GM19324 (cell line): ENCODE results near the gene TEAD1.

Source experiments
- ATAC-seq: cut with Tn5 transposase; IDR thresholded peaks from one replicate; pipeline ENCODE4 v1.9.1; 2021; ENCODE audit warnings: mild to moderate bottlenecking, moderate library complexity; ENCODE audit not compliant: unreplicated experiment, low FRiP score

The TEAD1 gene

DNA sequence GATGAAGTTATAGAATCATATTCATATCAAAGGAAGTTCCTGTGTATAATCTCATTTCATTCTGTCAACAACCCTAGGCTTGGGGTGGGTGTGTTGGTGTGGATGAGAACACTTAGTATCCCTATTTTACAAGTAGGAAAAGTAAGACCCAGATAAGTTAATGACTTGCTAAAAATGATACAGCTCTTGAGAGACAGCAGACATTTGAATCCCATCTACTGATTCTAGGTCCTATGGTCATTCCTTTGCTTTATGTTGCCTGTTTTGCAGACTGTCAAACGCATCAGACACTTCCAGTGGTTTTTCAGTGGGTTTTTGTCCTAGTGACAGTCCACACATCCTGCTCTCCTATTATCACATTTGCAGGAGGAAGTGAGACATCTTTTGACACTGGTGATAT is 153.1 kb downstream of the TEAD1 start:
- no peak for ATAC-seq

DNA sequence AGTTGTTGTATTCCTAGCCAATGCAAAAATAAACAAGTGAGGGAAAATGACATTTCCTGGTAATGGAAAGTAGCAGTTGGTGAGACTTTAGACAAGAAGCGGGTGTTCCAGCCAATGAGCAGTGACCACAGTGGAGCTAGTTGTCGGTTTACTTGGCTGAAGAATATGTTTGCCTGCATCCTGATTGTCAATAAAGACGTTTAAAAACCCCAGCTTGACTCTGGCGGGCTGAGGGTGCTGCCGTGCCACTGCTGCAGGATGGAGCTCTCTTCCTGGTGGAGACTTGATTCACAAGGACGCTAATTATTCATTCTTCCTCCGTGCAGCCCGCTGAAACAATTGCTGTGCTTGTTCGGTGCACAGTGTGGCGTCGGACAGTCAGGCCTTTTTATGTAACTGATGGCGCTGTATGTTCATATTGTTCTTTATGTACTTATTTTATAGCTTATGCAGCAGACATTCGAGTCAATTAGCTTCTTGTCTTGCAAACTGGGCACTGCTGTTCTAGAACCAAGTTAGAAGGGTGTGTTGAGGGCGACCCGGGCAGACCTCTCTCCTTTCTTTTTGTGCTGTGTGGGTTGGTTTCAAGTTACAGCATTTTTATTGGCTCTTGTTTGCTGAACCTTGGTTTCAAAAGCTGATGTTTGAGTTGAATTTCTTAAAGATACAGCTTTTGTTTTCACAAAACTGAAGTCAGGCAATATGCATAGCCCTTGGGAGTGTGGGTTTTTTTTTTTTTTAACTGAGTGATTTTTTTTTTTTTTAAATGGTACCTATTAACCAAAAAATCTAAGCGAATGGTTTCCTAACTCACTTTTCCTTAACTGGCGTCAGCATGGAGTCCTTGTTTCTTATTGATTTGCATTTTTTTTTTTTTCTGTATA is 153.9 kb downstream of the TEAD1 start:
- ATAC-seq = peak; percentile 68

DNA sequence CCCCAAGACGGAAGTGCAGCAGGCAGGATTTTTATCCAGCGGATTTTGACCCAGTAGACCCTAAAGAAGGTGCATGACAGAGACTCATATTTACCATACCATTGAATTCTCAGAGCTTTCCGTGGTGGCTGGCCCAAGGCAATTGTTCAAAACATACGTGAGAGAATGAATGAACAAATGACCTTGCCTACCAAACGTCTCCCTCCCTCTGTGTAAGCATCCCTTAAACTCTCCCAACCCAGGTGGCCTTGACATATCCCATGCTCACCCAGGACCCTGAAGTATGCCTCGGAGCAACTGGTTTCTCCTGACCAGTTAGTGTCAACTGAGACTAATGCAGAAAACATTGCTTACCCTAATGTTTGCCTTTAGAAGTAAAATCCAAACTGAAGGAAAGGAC is 154.9 kb downstream of the TEAD1 start:
- ATAC-seq = no peak

DNA sequence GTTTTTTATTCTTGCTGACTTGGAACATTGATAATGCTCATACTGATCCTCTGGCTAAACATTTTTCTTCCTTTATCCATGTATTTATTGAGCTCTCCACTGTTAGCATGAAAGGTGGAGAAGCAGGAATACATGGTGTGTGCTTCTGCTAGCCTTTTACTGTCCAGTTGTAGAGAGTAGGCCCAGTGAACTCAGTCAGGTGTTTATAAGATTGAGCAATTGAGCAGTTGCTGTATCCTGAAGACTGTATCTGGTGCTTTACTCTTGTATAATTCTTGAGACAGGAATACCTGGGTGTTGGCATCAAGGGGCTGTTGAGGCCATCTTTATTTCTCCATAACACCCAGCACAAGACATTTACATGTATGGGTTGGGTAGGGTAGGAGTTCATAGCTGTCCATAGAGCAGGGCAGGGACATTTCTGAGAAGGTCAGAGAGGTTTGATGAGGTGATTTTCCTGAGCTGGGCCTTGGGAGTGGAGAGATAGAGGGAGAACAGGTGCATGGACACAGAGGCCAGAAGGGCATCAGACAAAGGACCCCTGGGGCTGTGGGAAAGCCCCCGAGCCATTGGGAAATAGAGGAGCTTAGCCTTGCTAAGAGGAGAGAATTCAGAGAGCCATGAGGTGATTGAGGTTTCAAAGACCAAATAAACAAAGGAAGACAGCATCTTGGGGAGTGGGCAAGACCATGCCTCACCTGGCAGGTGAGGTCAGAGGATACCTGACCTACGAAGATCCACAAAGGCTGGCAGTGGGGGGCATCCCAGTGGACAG is 155.5 kb downstream of the TEAD1 start:
- no peak for ATAC-seq

DNA sequence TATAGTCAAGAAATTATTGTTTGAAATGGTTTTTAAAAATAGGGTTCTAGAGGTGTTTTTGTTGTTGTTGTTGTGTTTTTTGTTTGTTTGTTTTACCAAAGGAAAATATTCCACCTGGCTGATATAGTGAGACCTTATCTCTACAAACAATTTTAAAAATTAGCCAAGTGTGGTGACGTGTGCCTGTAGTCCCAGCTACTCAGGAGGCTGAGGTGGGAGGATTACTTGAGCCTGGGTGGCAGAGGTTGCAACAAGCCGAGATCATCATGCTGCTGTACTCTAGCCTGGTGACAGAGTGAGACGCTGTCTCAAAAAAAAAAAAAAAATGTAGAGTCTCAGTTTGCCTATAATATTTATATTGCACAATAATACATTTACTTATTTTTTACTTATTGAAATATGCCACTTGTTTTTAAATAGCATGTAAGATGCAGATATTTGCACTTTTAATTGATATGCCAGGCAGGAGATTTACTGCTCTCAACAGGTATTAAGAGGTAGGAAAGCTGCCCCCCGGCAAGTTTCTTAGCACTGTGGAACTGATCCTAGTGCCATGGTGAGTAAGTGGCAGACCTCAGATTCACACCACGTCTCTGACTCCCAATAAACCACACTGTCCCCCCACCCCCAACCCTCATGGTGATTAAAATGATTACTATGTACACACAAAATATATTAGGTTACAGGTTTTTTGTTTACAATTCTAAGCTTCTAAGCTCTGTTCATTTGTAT is 157.4 kb downstream of the TEAD1 start:
- ATAC-seq = no peak

DNA sequence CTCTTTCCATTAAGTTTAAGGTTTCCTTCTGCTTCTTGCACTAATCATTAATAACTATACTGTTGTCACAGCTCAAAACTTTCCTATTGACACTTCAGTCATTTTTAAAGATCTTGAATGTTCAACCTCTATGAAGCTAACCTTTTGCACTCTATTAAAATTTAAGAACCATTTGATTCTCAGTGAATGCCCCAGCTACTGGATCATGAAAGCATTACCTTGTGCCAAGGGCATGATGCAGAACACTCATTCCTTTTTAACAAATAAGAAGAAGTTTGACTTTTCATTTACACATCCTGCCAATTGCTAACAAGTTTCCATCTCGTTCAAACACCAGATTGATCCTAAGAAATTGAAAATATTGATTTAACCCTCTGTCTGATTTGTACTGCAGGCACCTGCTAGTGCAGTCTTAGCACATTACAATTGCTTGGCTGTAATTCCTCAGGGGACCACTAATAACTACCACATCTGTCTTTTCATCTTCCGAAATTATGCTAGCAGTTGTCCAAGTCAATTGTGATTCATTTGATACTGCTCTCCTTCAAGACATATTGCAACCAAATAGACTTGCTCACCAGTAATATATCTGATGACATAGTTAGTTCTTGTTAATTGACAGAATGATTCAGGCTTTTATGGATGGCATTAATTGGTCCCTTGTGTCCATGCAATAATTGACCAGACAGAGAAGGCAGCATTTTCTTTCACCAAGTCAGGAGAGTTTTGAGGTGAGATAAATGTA is 158.4 kb downstream of the TEAD1 start:
- ATAC-seq = no peak

DNA sequence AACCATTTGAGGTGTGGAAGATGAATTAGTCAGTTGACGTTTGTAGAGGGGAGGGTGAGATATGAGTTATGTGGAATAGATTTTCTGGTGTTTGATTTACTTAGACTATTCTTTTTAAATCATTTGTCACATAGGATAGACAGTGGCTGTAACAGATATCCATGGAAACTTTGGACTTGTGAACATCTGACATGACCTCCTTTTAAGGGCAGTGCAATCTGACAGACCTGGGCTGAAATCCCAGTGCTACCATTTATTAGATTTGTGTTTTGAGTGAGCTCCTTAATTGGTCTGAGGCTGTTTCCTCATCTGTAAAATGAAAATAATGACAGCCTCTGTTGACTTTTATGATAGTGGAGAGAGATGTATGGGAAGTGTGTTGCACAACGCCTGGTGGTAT is 159.9 kb downstream of the TEAD1 start:
- ATAC-seq = no peak

DNA sequence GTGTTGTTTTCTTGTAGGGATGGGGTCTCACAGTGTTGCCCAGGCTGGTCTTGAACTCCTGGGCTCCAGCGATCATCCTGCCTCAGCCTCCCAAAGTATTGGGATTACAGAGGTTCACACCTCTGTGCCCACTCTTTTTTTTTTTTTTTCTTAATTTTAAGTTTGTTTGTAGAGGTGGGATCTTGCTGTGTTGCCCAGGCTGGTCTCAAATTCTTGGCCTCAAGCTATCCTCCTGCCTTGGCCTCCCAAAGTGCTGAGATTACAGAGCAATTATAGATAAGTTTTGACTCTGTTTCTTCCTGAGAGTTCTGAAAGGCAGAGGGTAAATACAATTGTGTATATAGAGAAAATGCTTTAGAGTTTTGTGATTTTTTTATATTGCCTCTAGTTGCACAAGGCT is 160.4 kb downstream of the TEAD1 start:
- no peak for ATAC-seq

DNA sequence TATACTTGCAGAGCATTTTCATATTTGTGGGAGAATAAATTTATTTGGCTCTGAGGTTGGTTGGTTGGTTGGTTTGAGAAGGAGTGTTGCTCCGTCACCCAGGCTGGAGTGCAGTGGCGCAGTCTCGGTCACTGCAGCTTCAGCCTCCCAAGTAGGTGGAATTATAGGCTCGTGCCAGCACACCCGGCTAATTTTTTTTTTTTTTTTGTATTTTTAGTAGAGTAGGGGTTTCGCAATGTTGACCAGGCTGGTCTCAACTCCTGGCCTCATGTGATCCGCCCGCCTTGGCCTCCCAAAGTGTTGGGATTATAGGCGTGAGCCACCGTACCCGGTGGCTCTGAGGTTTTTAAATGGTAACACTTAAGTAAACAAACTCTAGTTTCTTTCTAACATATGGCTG is 161.1 kb downstream of the TEAD1 start:
- ATAC-seq = no peak

DNA sequence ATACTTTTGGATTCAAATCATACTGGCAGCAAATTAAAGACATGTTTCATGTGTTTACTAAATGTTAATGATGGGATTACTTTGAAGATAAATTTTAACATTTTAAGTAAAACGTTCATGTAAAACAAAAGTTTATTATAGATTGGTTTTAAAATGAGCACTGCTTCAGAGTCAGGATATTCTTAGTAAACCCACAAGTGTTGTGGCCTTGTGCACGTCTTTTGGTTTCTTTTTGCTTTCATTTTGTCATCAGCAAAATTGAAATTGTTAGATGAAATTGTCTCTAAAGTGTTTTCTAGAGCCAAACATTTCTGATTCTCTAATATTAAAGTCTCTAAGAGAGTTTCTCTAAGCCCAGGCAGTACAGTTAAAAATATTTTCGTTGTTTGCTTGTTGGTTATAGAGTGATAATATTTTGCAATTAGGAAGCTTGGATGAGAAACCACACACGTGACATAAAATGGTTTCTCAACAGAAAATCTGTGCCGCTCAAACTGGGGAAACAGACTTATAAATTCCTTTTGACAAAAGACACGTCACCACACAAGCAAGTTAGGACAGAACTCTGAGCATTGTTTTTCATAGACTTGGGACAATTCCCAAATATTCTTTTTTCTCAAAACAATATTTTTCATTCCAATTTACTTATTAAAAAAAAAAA is 164.4 kb downstream of the TEAD1 start:
- ATAC-seq = no peak

DNA sequence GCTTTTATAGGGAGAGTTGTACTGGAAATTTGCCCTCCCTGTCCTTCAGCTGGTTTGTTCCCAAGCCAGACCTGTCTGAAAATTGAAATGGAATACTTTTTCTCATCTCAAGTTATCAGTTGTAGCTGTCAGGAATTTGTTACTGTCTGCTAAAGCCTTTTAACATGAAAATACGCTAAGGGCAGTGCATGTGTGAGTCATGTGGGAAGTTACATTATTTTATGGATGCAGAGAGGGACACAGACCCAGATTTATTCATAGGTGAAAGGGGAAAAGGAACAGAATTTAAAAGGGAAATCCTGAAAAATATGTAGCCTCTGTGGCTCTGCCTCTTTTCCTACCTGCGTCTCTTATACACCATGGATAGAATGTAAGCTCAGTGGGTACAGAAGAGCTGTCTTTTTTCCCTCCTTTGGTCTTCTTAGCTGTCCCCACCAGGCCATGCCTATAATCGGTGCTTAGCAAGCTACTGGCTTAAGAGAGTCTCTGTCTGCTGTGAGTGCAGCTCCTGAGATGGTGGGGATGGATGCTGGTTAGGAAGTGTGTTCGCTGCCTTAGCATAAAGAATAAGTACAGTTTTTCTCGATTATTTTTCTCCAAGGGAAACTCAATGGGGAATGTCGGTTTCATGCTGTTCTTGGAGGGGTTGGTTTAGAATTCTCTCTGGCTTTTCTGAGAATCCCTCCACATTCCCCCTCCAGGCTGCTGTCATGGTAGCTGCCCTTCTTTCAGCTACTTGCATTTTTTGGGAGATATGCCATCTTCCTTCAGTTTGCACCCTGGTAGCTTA is 166.8 kb downstream of the TEAD1 start:
- ATAC-seq = no peak

DNA sequence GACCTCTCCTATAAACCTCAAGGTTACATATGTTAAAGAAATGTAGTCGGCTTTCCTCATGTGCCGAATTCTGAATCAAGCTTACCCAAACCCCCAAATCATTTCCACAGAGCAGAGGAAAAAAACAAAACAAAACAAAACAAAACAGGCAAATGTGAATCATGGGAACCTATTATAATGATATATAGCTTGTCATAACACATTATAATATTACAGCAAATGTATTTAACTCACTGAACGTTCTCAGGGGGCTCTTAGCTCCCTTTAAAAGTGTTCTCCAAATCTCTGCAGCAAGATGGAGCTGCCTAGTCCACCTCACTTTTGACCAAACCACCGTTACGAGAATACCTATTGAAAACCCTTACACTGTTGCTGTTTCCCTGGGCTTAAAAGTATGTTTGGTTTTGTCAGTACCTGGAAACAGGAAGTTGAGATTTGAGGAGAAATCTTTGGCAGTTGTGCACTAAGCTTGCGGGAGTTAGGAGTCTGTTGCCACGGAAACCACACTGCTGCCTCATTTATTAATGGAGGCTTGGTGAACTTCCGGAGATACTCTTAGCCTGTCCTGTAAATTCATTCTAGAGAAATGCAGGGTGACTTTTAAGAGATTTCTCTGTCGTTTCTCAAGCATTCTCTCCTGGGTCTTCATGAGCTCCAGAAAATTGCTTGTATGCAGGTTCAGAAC is 167.9 kb downstream of the TEAD1 start:
- ATAC-seq = no peak

DNA sequence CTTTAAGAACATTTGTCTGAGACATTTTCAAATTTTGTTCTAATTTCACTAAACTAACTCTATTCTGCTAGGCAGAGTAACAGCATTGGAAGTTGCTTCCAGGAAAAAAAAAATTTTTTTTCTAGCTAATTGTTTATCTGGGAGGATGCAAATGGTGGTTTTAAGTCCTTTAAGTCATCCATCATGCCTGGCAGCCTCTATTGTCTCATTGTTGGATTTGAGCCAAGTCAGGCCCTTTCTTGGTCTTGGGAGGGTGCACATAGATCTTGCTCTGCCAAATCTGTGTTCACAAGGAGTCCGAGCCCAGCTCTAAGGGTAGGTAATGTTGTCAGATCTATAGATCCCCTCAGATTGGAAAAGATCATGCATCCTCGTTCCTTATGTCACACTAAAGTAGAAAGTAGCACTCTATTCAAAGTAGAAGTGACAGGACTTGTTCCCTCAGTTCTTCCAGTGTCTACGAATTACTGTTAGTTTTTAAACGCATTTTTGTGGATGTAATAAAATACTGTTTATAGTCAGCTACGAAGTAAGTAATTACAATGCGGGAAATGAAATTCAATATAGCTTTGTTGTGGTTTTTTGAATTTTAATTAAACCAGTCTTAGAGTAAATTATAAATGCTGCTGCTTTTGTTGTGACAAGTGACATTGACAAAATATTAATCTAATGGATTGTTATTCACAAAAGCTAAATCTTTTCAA is 168.9 kb downstream of the TEAD1 start:
- no peak for ATAC-seq

DNA sequence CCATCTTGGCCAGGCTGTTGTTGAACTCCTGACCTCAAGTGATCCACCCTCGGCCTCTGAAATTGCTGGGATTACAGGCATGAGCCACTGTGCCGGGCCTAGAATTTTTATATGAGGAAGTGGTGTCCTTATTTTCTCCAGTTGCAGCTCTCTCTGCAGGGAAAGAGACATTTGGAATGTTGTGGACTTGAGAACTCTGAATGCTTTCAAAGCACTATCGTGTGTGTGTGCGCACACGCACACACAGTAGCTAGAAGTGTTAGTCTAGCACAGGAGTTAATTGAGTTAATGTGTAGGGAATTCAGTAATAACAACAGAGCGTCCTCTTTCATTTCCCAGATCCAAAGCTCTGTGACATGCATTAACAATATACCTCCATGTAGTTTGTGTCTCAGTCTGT is 170.9 kb downstream of the TEAD1 start:
- no peak for ATAC-seq

DNA sequence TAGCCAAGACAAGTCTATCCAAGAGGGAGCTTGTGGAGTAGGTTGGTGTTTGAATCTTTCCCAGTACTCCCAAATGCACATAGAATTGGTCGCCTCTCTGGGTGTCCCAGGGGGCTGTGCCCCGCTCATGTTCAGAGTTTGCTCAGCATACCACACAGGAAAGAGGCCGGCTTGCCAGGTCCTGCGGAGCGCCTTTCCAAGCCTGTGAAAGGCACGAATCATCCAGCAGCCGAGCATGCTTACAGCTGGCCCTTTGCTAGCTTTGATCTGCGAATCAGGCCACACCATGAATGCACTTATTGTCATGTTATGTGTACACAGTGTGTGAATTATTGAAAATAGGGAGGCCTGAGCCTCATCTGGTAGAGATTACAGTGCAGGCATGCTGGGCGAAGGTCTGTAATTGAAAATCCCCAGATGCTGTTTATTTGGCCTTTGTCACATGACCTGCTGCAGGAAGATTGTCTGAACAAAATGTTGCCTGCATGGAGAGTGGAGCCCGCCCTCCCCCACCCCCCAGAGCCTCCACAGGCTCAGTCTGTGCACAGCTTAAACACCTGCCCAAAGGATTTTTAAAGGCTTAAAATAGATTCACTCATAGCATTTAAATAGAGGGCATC is 171.6 kb downstream of the TEAD1 start:
- no peak for ATAC-seq

DNA sequence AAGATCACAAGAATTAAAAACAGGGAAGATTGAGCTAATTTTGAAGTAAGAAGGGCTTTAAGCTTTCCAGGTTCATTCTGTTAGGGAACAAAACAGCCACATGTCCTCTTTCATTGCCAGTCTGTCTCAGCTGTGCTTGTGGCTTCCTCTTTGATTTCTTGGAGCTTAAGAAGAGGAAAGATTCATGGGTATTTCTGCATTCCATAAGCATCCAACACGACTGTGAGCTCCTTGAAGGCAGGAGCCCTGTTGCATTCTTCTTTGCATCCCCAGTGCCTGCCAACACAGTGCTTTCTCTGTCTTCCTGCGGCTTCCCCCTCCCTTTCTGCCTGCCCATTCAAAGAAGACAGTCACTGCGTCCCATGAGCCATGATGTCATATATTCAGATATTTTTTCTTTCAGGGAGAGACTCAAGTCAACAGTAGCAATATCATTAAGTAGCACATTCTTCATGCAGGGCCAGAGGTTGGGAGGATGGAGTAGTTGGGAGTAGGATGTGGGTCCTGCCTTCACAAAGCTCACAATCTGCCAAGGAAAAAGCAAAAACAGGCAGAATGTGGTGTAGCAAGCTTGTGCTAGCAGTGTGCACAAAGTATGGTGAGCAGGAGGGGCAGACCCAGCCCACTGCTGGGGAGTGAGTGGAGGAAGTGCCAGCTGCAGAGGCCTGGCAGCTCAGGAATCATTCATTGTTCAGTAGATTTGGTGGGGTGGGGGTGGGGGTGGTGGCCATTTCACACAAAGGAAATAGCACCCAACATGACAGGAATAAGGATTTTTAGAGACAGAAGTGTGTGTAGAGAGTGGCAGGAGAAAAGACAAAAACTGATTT is 172.8 kb downstream of the TEAD1 start:
- no peak for ATAC-seq

DNA sequence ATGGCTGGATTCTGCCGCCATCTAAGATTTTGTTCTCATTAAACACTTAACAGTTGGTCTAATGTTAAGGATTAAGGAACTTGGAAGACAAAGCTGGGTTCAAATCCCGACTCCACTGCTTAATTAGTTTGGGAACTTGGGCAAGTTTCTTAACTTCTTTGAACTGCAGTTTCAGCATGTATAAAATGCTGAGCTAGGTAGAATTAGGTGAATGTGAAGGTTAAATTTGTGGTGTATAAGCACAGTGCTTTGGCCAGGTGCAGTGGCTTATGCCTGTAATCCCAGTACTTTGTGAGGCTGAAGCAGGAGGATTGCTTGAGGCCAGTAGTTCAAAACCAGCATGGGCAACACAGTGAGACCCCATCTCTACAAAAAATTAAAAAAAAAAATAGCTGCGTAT is 174.2 kb downstream of the TEAD1 start:
- ATAC-seq = no peak
